Body of pancreas (tissue), 4 donors: Measurements from ENCODE around the gene PPT1.

Experiments used
- CTCF ChIP-seq, 7 experiments: fragments of 450-650 bp in 4 of 7; fragments of 200-600 bp in 3 of 7; sonication (generic) in 3 of 7; IDR thresholded peaks; one replicate each; pipeline ENCODE4 v1.5.1; 2016 to 2019; ENCODE audit warnings: antibody characterized with exemption in 7 of 7
- POLR2A ChIP-seq, 3 donors: fragments of 450-650 bp; IDR thresholded peaks; one replicate each; pipeline ENCODE4 v1.6.1; 2016; ENCODE audit warnings: antibody characterized with exemption in 3 of 3, mild to moderate bottlenecking in 2 of 3

DNA sequence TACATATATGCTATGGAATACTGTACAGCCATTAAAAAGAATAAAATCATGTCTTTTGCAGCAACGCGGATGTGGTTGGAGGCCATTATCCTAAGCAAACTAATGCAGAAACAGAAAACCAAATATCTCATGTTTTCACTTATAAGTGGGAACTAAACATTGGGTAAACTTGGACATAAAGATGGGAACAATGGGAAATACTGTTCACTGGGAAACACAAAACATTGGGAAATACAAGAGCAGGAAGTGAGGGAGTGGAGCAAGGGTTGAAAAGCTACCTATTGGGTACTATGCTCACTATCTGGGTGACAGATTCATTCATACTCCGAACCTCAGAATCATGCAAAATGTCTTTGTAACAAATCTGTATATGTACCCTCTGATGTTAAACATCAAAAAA, 17.3 kb upstream of the PPT1 start:
- TF ChIP-seq CTCF (IDR thresholded peaks at IDR 0.05) (no peak), POLR2A (IDR thresholded peaks at IDR 0.05) (no peak)
